ENCODE measurements around the gene CSNK1G2.
A peak's percentile ranks its signal among the peaks of the same experiment; 100 is the strongest.
"Not testable (repeated sequence)": the region's sequence is repeated elsewhere in the genome, so short reads cannot be mapped to it uniquely, and the experiment has no call there.

CSNK1G2 gene

DNA sequence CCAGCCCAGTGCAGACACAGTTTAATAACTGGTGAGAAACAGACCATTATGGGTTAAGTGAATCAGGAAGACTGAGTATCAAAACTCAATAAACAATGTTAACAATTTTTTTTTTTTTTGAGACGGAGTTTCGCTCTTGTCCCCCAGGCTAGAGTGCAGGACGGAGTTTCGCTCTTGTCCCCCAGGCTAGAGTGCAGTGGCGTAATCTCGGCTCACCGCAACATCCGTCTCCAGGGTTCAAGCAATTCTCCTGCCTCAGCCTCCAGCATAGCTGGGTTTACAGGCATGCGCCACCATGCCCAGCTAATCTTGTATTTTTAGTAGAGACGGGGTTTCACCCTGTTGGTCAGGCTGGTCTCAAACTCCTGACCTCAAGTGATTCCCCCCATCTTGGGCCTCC lies 47.5 kb downstream of the CSNK1G2 start:
- not testable (repeated sequence) for DNase-seq

- DNase-seq: no peak
Measured at GRCh38 chr19:1989513-1990229, 48.7 kb downstream of the CSNK1G2 start.

GRCh38 chr19:1990230-1991017 lies 49.5 kb downstream of the CSNK1G2 start:
- no peak for DNase-seq

- DNase-seq: no peak
Measured at GRCh38 chr19:1991018-1991913, 50.3 kb downstream of the CSNK1G2 start.

- no peak for DNase-seq
Measured at GRCh38 chr19:1992759-1993260, 51.8 kb downstream of the CSNK1G2 start.

- DNase-seq: no peak
Measured at GRCh38 chr19:1997353-1998233, 56.6 kb downstream of the CSNK1G2 start.

DNA sequence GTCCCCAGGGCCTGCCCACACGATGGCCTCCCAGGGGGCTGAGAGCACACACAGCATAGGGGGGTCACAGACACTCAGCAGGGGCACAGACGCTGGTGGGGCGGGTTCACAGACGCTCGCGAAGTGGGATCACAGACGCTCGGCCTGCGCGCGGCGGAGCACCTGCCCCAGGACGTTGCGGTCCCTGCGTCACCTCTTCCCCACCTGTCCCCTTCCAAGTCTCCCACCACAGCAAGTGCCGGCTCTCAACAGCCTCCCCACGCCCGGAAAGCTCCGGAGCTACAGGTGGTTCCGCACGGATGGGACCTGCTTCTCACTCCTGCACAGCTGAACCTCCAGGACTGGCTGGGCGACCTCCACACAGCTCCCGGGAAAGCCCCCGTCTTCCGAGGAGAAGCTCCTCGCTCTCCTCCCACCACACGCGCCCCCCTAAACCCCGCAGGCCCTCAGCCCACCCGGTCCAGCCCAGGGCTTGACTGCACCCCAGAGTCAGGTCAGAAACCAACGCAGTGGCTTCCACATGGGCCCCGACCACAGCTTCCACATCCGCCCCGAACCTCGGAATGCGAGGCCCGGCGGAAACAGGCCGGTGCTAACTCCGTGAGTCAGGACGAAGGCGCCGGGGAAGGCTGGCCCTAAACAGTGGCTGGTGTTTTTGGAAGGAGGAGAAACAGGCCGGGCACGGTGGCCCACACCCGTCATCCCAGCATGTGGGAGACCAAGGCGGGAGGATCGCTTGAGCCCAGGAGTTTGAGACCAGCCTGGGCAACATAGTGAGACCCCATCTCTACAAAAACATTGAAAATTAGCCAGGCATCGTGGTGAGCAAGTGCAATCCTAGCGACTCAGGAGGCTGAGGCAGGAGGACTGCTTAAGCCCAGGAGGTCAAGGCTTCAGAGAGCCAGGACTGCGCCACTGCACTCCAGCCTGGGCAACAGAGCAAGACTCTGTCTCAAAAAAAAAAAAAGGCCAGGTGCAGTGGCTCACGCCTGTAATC lies 58.0 kb downstream of the CSNK1G2 start:
- no peak for DNase-seq

DNA sequence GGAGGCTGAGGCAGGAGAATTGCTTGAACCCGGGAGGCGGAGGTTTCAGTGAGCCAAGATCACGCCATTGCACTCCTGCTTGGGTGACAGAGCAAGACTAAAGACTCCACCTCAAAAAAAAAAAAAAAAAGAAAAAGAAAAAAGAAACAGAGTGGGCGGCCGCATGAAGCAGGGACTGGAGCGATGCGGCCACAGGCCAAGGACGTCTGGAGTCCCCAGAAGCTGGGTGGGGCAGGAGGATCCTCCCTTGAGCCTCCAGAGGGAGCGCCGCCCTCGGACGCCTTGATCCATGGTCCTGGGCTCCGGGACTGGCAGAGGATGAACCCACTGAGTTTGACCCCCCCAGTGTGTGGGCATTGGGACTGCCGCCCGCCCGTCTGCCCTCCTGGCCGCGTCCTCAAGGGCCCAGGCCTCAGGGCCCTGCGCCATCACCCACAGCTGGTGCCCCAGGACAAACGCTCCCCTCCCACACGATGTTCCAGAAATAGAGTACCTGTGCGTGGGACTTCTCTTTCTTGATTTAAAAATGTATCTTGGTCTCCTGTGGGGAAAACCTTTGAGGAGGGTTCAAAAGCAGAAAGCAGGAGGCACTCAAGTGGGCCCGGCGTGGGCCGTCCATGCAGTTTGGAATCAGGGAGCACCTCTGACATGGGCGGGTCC lies 59.0 kb downstream of the CSNK1G2 start:
- DNase-seq: no peak

DNA sequence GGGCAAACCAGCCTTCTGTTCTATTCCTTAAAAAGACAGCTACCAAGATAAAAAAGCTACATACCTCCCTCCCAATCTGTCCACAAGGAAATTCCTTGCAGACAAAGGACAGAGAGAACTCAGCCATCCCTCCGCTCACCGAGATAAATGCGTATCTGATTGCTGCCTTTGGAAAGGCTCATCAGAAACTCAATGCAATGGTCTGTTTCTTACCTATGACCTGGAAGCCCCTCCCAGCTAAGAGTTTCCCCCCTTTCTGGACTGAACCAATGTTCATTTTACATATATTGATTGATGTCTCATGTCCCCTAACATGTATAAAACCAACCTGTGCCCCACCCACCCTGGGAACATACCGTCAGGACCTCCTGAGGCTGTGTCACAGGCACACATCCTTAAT lies 62.9 kb downstream of the CSNK1G2 start:
- DNase-seq: no peak

DNA sequence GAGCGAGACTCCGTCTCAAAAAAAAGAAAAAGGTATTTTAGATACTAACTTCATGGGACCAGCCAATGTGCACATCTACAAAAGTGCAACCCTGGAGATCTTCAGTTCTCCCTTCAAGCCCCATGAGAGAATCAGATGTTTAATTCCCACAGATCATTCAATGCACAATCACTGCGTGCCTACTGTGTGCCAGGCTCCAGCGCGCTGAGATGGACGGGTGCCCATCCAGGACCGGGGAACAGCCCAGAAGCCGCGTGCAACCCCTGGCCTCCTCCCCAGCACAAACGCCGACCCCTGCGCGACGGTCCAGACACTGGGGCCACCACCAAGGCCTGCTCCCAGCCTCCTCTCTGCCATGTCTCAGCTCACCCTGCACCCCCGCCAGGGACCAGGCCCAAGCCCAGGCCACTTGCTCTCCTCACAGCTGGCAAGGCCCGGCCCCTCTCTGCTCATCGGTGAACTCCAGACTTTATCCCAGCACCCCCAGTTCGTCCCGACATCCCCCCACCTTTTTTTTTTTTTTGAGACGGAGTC lies 69.2 kb downstream of the CSNK1G2 start:
- DNase-seq: no peak

DNA sequence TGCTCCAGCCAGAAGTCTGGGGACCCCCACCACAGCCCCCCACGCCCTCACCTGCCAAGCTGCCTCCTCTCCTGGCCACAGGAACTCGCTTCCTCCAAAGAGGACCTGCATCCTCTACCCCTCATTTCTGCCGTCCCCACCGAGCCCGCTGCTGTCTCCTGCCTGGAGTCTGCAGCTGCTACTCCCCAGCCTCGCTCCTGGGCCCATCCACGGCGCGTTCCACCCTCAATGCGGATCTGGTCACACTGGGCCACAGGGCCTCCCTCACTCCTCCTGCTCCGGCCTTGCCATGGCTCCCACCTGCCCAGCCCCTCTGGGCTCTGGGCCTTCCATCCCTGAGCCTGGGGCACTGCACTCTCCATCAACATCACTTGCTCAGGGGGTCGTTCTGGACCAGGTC lies 70.2 kb downstream of the CSNK1G2 start:
- DNase-seq: no peak

- DNase-seq: no peak
Measured at GRCh38 chr19:2012941-2013682, 72.1 kb downstream of the CSNK1G2 start.

- no peak for DNase-seq
Measured at GRCh38 chr19:2013683-2013961, 72.7 kb downstream of the CSNK1G2 start.

DNA sequence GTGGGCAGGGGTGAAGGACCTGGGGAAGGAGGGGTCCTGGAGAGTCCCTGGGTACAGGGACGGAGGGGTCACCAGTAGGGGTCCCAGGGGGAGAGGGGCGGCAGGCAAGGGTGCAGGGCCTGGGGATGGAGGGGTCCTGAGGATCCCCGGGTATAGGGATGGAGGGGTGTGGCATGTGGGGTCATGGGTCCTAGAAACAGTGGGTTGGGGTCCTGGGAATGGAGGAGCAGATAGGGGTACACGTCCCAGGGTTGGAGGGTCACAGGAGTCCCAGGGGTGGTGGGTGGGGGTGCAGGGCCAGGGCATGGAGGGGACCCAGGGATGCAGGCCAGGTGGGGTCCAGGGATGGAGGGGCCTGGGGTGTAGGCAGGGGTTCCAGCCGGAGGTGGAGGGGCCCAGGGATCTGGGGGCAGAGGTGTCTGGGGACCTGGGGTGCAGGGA lies 73.2 kb downstream of the CSNK1G2 start:
- no peak for DNase-seq

GRCh38 chr19:2014731-2015607 lies 74.0 kb downstream of the CSNK1G2 start:
- DNase-seq: peak; percentile 45

- no peak for DNase-seq
Measured at GRCh38 chr19:2015608-2015950, 74.6 kb downstream of the CSNK1G2 start, which contains the start of gene BTBD2. BTBD2 (minus strand) TSS chr19:2015714; CDS start chr19:2015703, 11 bp downstream.

DNA sequence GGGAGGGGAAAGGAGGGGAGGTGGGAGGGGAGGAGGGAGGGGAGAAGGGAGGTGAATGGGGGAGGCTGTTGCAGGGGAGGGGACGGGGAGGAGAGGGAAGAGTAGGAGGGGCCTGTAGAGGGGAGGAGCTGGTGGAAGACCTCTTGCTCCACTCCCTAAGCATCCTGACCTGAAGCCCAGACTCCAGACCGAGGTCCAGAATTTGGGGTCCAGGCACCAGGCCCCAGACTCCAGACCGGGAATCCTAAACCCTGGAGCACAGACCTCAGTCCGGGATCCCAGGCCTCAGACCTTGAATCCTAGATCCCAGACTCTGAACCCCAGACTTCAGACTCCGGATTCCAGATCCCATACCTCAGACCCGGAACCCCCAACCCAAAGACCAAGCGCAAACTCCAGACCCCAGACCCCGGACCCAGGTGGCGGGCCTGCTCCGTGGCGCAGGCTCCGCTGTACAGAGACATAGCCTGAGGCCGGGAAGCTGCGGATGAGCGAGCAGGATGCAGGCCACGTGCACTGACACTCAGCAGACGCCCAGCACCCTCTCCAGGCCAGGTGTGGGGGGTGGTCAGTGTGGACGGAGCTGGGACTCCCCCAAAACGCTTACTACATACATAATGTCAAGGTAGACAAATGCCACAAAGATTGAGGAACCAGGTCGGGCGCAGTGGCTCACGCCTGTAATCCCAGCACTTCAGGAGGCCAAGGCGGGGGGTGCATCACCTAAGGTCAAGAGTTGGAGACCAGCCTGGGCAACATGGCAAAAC lies 75.3 kb downstream of the CSNK1G2 start:
- peak; percentile 51 for DNase-seq

Data from right kidney (tissue), 1 donor.